ENCODE data around the gene MORC3.

- TF ChIP-seq CTCF (IDR thresholded peaks at IDR 0.05; ENCODE audit: low read depth, low read length), result no peak
- no peak for TF ChIP-seq POLR2A (IDR thresholded peaks at IDR 0.05; ENCODE audit: extremely low read depth, insufficient read length)
- TF ChIP-seq MYC (IDR thresholded peaks at IDR 0.05; ENCODE audit: low read depth, low read length), result no peak
- no peak for TF ChIP-seq MAX (IDR thresholded peaks at IDR 0.05; ENCODE audit: low read depth, low read length)
Observed at GRCh38 chr21:36386031-36386642, 66.1 kb downstream of the MORC3 start.
